Activated naive CD8-positive, alpha-beta T cell treated with anti-CD3 and anti-CD28 coated beads, Interleukin-2, amount 10 ng/mL, durations not matched to agents 7 days and 5 days (primary cell): ENCODE measurements around the gene NRSN1. TPM values are rescaled to one million over a fixed set of nuclear protein-coding genes. Genes with fewer than 3 reads are reported as not detected.

Experiments
- ATAC-seq: fragments of 150-1000 bp; cut with Tn5 transposase; one replicate; pipeline ENCODE4 v1.10.0; 2021; ENCODE audit warnings: low read depth, moderate library complexity
- POLR2A ChIA-PET: fragments of 350-600 bp; sonication (Branson Sonifier 250); formaldehyde crosslinking; loops from one replicate; lab custom pipeline; 2021; ENCODE audit warnings: antibody characterized with exemption; lab: Charles Lee
- DNase-seq: peaks from one replicate; pipeline ENCODE4 v3.0.0; 2021
- H3K27ac Mint-ChIP-seq: one replicate; pipeline ENCODE4 v1.8.0; 2022; ENCODE audit warnings: mild to moderate bottlenecking, mixed read lengths
- H3K27me3 Mint-ChIP-seq: one replicate; pipeline ENCODE4 v1.8.0; 2022; ENCODE audit warnings: mild to moderate bottlenecking, moderate library complexity, mixed read lengths
- H3K36me3 Mint-ChIP-seq: one replicate; pipeline ENCODE4 v1.8.0; 2021; ENCODE audit warnings: mild to moderate bottlenecking, mixed read lengths
- H3K4me1 Mint-ChIP-seq: one replicate; pipeline ENCODE4 v1.8.0; 2021; ENCODE audit warnings: mixed read lengths
- H3K4me3 Mint-ChIP-seq: one replicate; pipeline ENCODE4 v1.8.0; 2022; ENCODE audit warnings: mild to moderate bottlenecking, moderate library complexity, mixed read lengths
- H3K9me3 Mint-ChIP-seq: one replicate; pipeline ENCODE4 v1.8.0; 2021; ENCODE audit warnings: mixed read lengths
- total RNA-seq, 2 experiments: library from RNA; stranded (reverse); gene quantifications; one replicate each; pipeline ENCODE4 v1.2.3, GENCODE V29; 2021

Gene NRSN1
- total RNA-seq, result not detected

- ATAC-seq, result no peak
- no peak within 1 kb of the TSS for H3K4me3 Mint-ChIP-seq
These were observed at the start of gene NRSN1 for GRCh38 chr6:24125980-24126379. Gene NRSN1 (plus strand): TSS chr6:24126215. CDS start chr6:24134328, 8,113 bp downstream.

GRCh38 chr6:24078200-24078599, 47.8 kb upstream of the NRSN1 start:
- POLR2A ChIA-PET, result no interaction called here
- Mint-ChIP-seq H3K36me3 (no peaks in the 10 kb centered on the region), H3K4me1 (no peaks in the 10 kb centered on the region), H3K4me3 (no peak overlapping the region), H3K9me3 (peaks cover 3% of the 10 kb centered on the region), H3K27ac (no peak overlapping the region), H3K27me3 (no peaks in the 10 kb centered on the region)
- DNase-seq (no peak), ATAC-seq (no peak)

More at GRCh38 chr6:24125980-24126379, at the start of gene NRSN1:
- peaks cover 12% of the 10 kb centered on the region for H3K27me3 Mint-ChIP-seq
- no peak within 1 kb of the TSS for H3K27ac Mint-ChIP-seq
- peaks cover 2% of the 10 kb centered on the region for H3K4me1 Mint-ChIP-seq
- no peaks in the 10 kb centered on the region for H3K9me3 Mint-ChIP-seq
- POLR2A ChIA-PET, result no interaction called here
- no peak for DNase-seq
- H3K36me3 Mint-ChIP-seq, result no peaks in the 10 kb centered on the region

GRCh38 chr6:24079076-24079475, 46.9 kb upstream of the NRSN1 start:
- H3K36me3 Mint-ChIP-seq, result no peaks in the 10 kb centered on the region
- POLR2A ChIA-PET, result no interaction called here
- no peak overlapping the region for H3K27ac Mint-ChIP-seq

GRCh38 chr6:24080711-24081110, 45.3 kb upstream of the NRSN1 start:
- Mint-ChIP-seq H3K27ac (no peak overlapping the region), H3K27me3 (no peaks in the 10 kb centered on the region), H3K36me3 (no peaks in the 10 kb centered on the region), H3K9me3 (peaks cover 3% of the 10 kb centered on the region), H3K4me3 (no peak overlapping the region), H3K4me1 (no peaks in the 10 kb centered on the region)
- DNase-seq (no peak), ATAC-seq (no peak)
- POLR2A ChIA-PET, result no interaction called here

More at GRCh38 chr6:24079076-24079475, 46.9 kb upstream of the NRSN1 start:
- no peak for ATAC-seq
- no peak overlapping the region for H3K4me3 Mint-ChIP-seq
- H3K4me1 Mint-ChIP-seq, result no peaks in the 10 kb centered on the region
- peaks cover 3% of the 10 kb centered on the region for H3K9me3 Mint-ChIP-seq
- no peak for DNase-seq
- no peaks in the 10 kb centered on the region for H3K27me3 Mint-ChIP-seq

GRCh38 chr6:24089736-24090135, 36.3 kb upstream of the NRSN1 start:
- H3K36me3 Mint-ChIP-seq, result no peaks in the 10 kb centered on the region
- DNase-seq (no peak), ATAC-seq (no peak)
- no peak overlapping the region for H3K27ac Mint-ChIP-seq
- no peaks in the 10 kb centered on the region for H3K9me3 Mint-ChIP-seq
- no peaks in the 10 kb centered on the region for H3K4me1 Mint-ChIP-seq
- no peak overlapping the region for H3K4me3 Mint-ChIP-seq
- no peaks in the 10 kb centered on the region for H3K27me3 Mint-ChIP-seq
- POLR2A ChIA-PET, result no interaction called here

GRCh38 chr6:24092407-24092806, 33.6 kb upstream of the NRSN1 start:
- DNase-seq (no peak), ATAC-seq (no peak)
- H3K27me3 Mint-ChIP-seq, result no peaks in the 10 kb centered on the region
- no peaks in the 10 kb centered on the region for H3K9me3 Mint-ChIP-seq
- H3K4me1 Mint-ChIP-seq, result no peaks in the 10 kb centered on the region
- H3K4me3 Mint-ChIP-seq, result no peak overlapping the region
- no peak overlapping the region for H3K27ac Mint-ChIP-seq
- POLR2A ChIA-PET, result no interaction called here
- no peaks in the 10 kb centered on the region for H3K36me3 Mint-ChIP-seq

- Mint-ChIP-seq H3K36me3 (no peaks in the 10 kb centered on the region), H3K4me3 (no peak overlapping the region), H3K27me3 (no peaks in the 10 kb centered on the region), H3K9me3 (no peaks in the 10 kb centered on the region), H3K27ac (no peak overlapping the region), H3K4me1 (no peaks in the 10 kb centered on the region)
- DNase-seq (no peak), ATAC-seq (no peak)
- POLR2A ChIA-PET, result no interaction called here
These were observed 32.6 kb upstream of the NRSN1 start for GRCh38 chr6:24093381-24093780.

- Mint-ChIP-seq H3K4me3 (no peak overlapping the region), H3K27ac (no peak overlapping the region), H3K9me3 (no peaks in the 10 kb centered on the region), H3K4me1 (no peaks in the 10 kb centered on the region), H3K27me3 (no peaks in the 10 kb centered on the region), H3K36me3 (no peaks in the 10 kb centered on the region)
- DNase-seq (no peak), ATAC-seq (no peak)
- POLR2A ChIA-PET, result no interaction called here
These were observed 26.8 kb upstream of the NRSN1 start for GRCh38 chr6:24099181-24099580.

GRCh38 chr6:24100024-24100769, 25.8 kb upstream of the NRSN1 start:
- no peaks in the 10 kb centered on the region for H3K36me3 Mint-ChIP-seq
- POLR2A ChIA-PET, result no interaction called here
- no peak overlapping the region for H3K4me3 Mint-ChIP-seq
- no peaks in the 10 kb centered on the region for H3K4me1 Mint-ChIP-seq
- no peak overlapping the region for H3K27ac Mint-ChIP-seq
- DNase-seq (no peak), ATAC-seq (no peak)
- H3K27me3 Mint-ChIP-seq, result no peaks in the 10 kb centered on the region
- no peaks in the 10 kb centered on the region for H3K9me3 Mint-ChIP-seq

GRCh38 chr6:24100770-24101155, 25.3 kb upstream of the NRSN1 start:
- Mint-ChIP-seq H3K27me3 (no peaks in the 10 kb centered on the region), H3K4me3 (no peak overlapping the region), H3K4me1 (no peaks in the 10 kb centered on the region), H3K9me3 (no peaks in the 10 kb centered on the region), H3K36me3 (no peaks in the 10 kb centered on the region), H3K27ac (no peak overlapping the region)
- ATAC-seq (no peak), DNase-seq (no peak)
- POLR2A ChIA-PET, result no interaction called here

- POLR2A ChIA-PET, result no interaction called here
- no peaks in the 10 kb centered on the region for H3K4me1 Mint-ChIP-seq
- H3K4me3 Mint-ChIP-seq, result no peak overlapping the region
- ATAC-seq, result no peak
- no peak overlapping the region for H3K27ac Mint-ChIP-seq
- H3K9me3 Mint-ChIP-seq, result no peaks in the 10 kb centered on the region
- no peak for DNase-seq
- no peaks in the 10 kb centered on the region for H3K27me3 Mint-ChIP-seq
- H3K36me3 Mint-ChIP-seq, result no peaks in the 10 kb centered on the region
These were observed 20.8 kb upstream of the NRSN1 start for GRCh38 chr6:24105191-24105590.

GRCh38 chr6:24106291-24106690, 19.7 kb upstream of the NRSN1 start:
- POLR2A ChIA-PET, result no interaction called here
- H3K27me3 Mint-ChIP-seq, result no peaks in the 10 kb centered on the region
- DNase-seq (no peak), ATAC-seq (no peak)
- no peaks in the 10 kb centered on the region for H3K36me3 Mint-ChIP-seq
- H3K27ac Mint-ChIP-seq, result no peak overlapping the region
- no peaks in the 10 kb centered on the region for H3K4me1 Mint-ChIP-seq
- H3K4me3 Mint-ChIP-seq, result no peak overlapping the region
- H3K9me3 Mint-ChIP-seq, result no peaks in the 10 kb centered on the region

- DNase-seq (no peak), ATAC-seq (no peak)
- Mint-ChIP-seq H3K36me3 (no peaks in the 10 kb centered on the region), H3K27me3 (no peaks in the 10 kb centered on the region), H3K4me1 (no peaks in the 10 kb centered on the region), H3K27ac (no peak overlapping the region), H3K9me3 (no peaks in the 10 kb centered on the region), H3K4me3 (no peak overlapping the region)
- POLR2A ChIA-PET, result no interaction called here
These were observed 18.7 kb upstream of the NRSN1 start for GRCh38 chr6:24107294-24107693.

- no peaks in the 10 kb centered on the region for H3K4me1 Mint-ChIP-seq
- H3K36me3 Mint-ChIP-seq, result no peaks in the 10 kb centered on the region
- H3K4me3 Mint-ChIP-seq, result no peak overlapping the region
- DNase-seq, result no peak
- no peaks in the 10 kb centered on the region for H3K9me3 Mint-ChIP-seq
- ATAC-seq, result no peak
- no peaks in the 10 kb centered on the region for H3K27me3 Mint-ChIP-seq
- H3K27ac Mint-ChIP-seq, result no peak overlapping the region
- POLR2A ChIA-PET, result no interaction called here
These were observed 18.0 kb upstream of the NRSN1 start for GRCh38 chr6:24108056-24108455.
